ENCODE measurements around the gene TNFAIP2.
"Not testable (repeated sequence)": the region's sequence is repeated elsewhere in the genome, so short reads cannot be mapped to it uniquely, and the experiment has no call there.

The TNFAIP2 gene

GRCh38 chr14:103172921-103173320 lies 49.7 kb downstream of the TNFAIP2 start:
- DNase-seq (ENCODE audit: extremely low spot score, insufficient read length, low read depth), result no peak
- FAIRE-seq, result no peak

- not testable (repeated sequence) for DNase-seq (ENCODE audit: extremely low spot score, insufficient read length, low read depth); FAIRE-seq
Observed at GRCh38 chr14:103173887-103174286, 50.6 kb downstream of the TNFAIP2 start.

DNA sequence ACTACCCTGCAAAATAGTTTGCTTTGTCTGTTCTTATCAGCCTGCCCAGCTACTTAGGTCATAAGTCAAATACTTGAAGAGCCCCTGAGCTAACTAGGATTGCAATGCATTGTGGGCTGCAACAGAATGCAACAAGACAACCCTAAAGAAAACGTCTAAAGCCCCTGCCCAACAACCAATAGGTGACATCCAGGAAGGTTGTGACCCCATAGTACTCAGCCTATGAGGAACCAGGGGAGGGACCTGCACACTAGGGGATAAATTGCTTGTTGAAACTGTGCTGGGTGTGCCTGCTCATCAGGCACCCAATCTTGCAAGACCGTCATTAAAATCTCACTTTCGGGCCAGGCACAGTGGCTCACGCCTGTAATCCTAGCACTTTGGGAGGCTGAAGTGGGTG lies 52.9 kb downstream of the TNFAIP2 start:
- FAIRE-seq; DNase-seq (ENCODE audit: extremely low spot score, insufficient read length, low read depth): not testable (repeated sequence)

DNA sequence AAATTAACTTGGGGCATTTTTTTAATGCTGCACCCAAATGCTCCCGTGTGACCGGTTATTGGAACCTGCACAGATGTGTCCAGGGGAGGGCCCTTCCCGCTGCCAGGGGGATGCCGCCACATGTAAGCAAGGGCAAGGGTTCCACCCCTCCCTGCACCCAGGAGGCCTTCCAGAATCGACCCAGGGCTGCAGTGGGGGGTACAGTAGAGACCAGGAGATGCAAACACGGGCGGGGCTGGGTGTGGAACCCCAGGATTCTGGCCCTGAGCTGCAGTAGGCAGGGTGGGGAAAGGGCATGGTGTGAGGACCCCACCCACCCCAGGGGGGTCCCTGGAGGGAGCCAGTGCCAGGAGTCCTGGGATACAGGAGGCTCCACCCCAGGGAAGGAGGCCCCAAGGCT lies 54.1 kb downstream of the TNFAIP2 start:
- no peak for DNase-seq (ENCODE audit: extremely low spot score, insufficient read length, low read depth)
- no peak for FAIRE-seq

DNA sequence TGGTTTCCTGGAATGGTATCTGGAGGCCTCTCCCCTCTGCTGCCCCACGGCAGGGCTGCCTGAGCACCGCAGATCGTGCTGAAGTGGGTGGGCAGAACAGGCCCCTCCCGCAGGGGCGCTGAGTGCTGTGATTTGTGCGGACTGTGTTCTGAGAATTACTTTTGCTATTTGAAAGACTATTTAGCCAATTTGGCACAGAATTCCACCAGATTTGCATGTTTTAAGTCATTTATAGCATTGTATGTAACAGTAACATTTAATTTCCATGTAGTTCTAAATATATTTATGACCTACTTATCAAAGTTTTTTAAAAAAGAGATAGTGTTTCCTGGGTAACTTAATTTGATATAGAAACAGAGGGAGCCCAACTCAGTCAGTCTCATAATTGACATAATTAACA lies 55.3 kb downstream of the TNFAIP2 start:
- FAIRE-seq (no peak), DNase-seq (ENCODE audit: extremely low spot score, insufficient read length, low read depth) (no peak)

DNA sequence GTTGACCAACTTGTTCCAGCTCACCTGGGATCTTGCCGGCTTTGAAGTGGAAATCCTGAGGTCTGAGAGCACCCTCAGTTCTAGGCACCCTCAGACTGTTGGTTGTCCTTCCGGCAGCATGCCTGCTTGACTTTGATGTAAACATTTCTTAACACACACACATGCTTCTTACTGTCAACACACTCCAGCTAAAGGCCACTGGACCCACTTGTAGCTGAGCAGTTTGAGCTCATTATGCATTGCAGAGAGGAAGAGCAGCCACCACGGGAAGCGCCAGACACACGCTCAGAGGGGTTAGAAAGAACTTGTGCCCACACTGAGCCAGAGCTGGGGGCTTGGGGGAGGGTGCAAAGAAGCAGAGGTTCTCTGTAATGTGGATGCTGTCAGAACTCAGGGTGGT lies 55.8 kb downstream of the TNFAIP2 start:
- DNase-seq (ENCODE audit: extremely low spot score, insufficient read length, low read depth) (no peak), FAIRE-seq (no peak)

DNA sequence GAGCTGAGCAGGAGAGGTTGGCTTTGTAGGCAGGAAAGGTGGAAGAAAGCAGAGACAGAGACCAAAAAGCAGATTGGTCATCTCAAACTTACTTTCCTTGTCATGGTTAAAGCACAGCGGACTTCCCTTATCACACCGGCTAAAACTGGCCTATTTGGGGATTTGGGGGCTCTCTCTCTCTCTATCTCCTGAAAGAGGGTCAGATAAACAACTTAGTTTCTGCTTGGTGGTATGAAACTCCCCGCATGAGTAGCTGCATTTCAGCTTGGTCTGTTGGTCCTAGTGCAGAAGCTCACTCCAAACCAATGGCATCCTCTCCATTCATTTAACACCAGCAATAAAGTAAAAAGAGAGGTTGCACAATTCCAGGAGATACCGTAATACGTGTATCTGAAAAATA lies 57.1 kb downstream of the TNFAIP2 start:
- DNase-seq (ENCODE audit: extremely low spot score, insufficient read length, low read depth), result no peak

DNA sequence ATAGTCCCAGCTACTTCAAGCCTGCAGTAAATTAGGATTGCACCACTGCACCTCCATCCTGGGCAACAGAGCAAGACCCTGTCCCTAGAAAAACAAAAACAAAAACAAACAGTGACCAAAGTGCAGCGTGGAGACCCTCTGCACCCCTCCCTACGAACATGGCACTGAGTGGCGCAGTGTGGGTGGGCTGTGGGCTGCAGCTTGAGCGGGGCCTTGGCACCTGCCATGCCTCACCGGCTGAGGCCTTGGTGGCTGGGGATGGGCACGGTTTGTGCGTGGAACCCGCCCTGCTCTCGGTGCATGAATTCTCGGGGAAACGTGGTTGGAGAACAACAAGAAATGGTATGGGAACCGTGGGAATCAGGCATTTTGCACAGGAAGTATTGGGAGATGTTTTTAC lies 60.8 kb downstream of the TNFAIP2 start:
- FAIRE-seq, result no peak

More for the DNA sequence above, 57.1 kb downstream of the TNFAIP2 start:
- no peak for FAIRE-seq

DNA sequence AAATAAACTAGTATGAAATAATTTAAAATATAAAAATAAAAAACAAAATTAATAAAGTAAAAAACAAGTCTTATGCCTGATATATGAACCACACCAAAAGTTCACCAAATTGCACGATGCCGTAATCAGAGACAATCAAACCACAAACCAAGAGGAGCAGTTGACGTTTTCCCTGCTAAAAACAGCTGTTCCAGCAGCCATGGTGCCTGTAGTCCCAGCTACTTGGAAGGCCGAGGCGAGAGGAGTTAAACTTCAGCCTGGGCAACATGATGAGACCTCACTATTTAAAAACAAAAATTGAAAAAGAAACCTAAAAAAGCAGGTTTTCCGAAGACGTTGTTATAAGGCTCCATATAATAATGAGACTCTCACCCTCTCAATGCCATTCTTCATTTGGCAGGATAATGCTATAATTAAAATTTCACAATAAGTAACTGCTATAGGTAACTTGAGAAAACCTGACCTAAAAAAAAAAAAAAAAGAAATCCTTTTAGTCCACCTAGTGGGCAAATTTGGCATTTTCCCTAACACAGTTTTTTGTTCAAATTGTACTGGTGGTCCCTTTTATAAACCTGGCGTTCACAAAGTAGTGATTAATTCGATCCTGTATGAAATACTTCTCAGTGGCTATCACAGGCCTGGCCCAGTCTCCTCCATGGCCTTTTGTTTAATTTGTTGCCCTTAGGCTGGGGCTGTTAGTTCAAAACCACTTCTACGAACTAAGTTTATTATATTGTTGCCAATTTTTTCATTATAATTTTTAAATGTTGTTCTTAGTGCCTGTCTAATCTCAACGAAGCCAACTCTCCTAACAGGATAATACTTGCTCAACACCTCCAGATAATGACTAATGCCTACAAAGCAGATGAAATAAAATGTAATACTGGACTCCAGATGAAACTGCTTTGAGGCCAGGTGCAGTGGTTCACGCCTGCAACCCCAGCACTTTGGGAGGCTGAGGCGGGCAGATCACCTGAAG lies 62.1 kb downstream of the TNFAIP2 start:
- FAIRE-seq, result peak; percentile 74
- no peak for DNase-seq (ENCODE audit: extremely low spot score, insufficient read length, low read depth)

More for the DNA sequence above, 60.8 kb downstream of the TNFAIP2 start:
- no peak for DNase-seq (ENCODE audit: extremely low spot score, insufficient read length, low read depth)

DNA sequence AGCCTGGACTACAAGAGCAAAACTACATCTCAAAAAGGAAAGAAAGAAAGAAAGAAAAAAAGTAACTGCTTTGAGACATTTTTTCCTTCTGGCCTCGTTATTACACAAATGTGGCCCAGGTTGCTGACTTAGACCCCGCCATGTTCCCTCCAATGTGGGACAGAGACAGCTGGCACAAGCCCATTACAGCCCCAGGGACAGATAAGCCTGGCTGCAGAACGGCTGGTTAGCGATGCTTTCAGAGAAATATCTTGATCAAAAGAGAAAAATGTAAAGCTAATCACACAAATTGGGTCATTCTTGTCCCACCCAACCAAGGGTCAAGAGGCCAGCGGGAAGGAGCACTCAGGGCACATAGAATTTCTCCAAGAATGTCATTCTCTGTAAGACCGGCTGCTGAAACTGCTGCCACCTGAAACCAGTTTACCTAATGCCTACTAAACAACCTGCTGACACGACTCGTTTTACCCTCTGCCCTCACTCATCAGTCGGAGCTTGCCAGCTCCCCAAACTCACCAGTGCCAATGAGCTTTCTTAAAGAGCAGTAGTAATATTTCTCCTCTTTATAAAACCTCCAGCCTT lies 63.1 kb downstream of the TNFAIP2 start:
- DNase-seq (ENCODE audit: extremely low spot score, insufficient read length, low read depth) (no peak), FAIRE-seq (no peak)
